HG03095 (cell line): Measurements from ENCODE around the gene FKBP1B.
"Not testable (repeated sequence)": the region's sequence is repeated elsewhere in the genome, so short reads cannot be mapped to it uniquely, and the experiment has no call there.

Experiments
- ATAC-seq: cut with Tn5 transposase; IDR thresholded peaks from one replicate; pipeline ENCODE4 v1.9.1; 2021; ENCODE audit warnings: moderate library complexity; ENCODE audit not compliant: unreplicated experiment

The FKBP1B gene

GRCh38 chr2:24095171-24095677 is 45.7 kb downstream of the FKBP1B start:
- ATAC-seq, result not testable (repeated sequence)

GRCh38 chr2:24100732-24101131 is 51.2 kb downstream of the FKBP1B start:
- ATAC-seq, result not testable (repeated sequence)

GRCh38 chr2:24101992-24102391 is 52.5 kb downstream of the FKBP1B start:
- ATAC-seq, result no peak

GRCh38 chr2:24102677-24103076 is 53.1 kb downstream of the FKBP1B start:
- ATAC-seq, result no peak

GRCh38 chr2:24104110-24104650 is 54.6 kb downstream of the FKBP1B start:
- ATAC-seq, result no peak

GRCh38 chr2:24104906-24105305 is 55.4 kb downstream of the FKBP1B start:
- no peak for ATAC-seq

GRCh38 chr2:24105816-24106215 is 56.3 kb downstream of the FKBP1B start:
- ATAC-seq, result no peak

GRCh38 chr2:24106786-24107185 is 57.2 kb downstream of the FKBP1B start:
- ATAC-seq, result no peak

GRCh38 chr2:24107336-24107735 is 57.8 kb downstream of the FKBP1B start:
- ATAC-seq, result no peak

- ATAC-seq, result not testable (repeated sequence)
Measured at GRCh38 chr2:24109431-24109830, 59.9 kb downstream of the FKBP1B start.

GRCh38 chr2:24110660-24111303 is 61.2 kb downstream of the FKBP1B start:
- ATAC-seq, result no peak

- no peak for ATAC-seq
Measured at GRCh38 chr2:24111407-24111901, 61.9 kb downstream of the FKBP1B start.
